GM12878 (cell line): ENCODE data around the gene PSAP. TPM values are rescaled to one million over a fixed set of nuclear protein-coding genes. Genes with fewer than 3 reads are reported as not detected.
A peak's percentile ranks its signal among the peaks of the same experiment; 100 is the strongest.

Source experiments
- ATAC-seq: fragments of 200-7000 bp; cut with Tn5 transposase; 3 replicates; pipeline ENCODE4 v1.9.1; 2020; ENCODE audit warnings: mild to moderate bottlenecking, moderate library complexity
- BruUV-seq: library from RNA; stranded (reverse); fragments of 400-500 nt; replicated peaks from 2 replicates; lab custom pipeline; 2021; lab: Mats Ljungman, UMichigan
- CTCF ChIA-PET: fragments of 300-600 bp; sonication (Branson Sonifier 250); formaldehyde crosslinking; extraction: SDS; loops from one replicate; lab custom pipeline; 2021; ENCODE audit warnings: inconsistent platforms; lab: Yijun Ruan, JAX
- POLR2A ChIA-PET: fragments of 350-600 bp; formaldehyde crosslinking; extraction: SDS; loops from one replicate; lab custom pipeline; 2021; ENCODE audit warnings: inconsistent platforms; lab: Charles Lee
- RAD21 ChIA-PET: fragments of 300-600 bp; sonication (Branson Sonifier 250); formaldehyde crosslinking; loops from one replicate; lab custom pipeline; 2023; ENCODE audit warnings: antibody characterized with exemption; ENCODE audit not compliant: unreplicated experiment; lab: Charles Lee
- SMC1A ChIA-PET: fragments of 300-600 bp; sonication (Branson Sonifier 250); formaldehyde crosslinking; loops from one replicate; lab custom pipeline; 2023; ENCODE audit not compliant: unreplicated experiment, uncharacterized antibody; lab: Charles Lee
- DNase-seq: peaks from one replicate; pipeline ENCODE4 v3.0.0-alpha.2; 2011; ENCODE audit warnings: low read depth, low spot score
- FAIRE-seq: peaks from 3 replicates; lab custom pipeline; 2011; peaks lifted over from hg19 to GRCh38; lab: Jason Lieb, UNC
- H2AFZ ChIP-seq: 2 replicates; pipeline ENCODE4 v1.6.0; 2011; ENCODE audit warnings: low read depth, low read length, control low read depth; ENCODE audit not compliant: control insufficient read depth
- H3K27ac ChIP-seq: 2 replicates; pipeline ENCODE4 v1.5.1; 2011; ENCODE audit warnings: control low read depth; ENCODE audit not compliant: control insufficient read depth, insufficient read depth
- H3K27me3 ChIP-seq, 2 experiments: replicated peaks in 1 of 2; 2 replicates each; pipeline versions ENCODE4 v1.6.0 to v1.6.1; 2011; ENCODE audit warnings: low read length in 1 of 2; ENCODE audit not compliant: control insufficient read depth in 2 of 2, insufficient read depth in 2 of 2
- H3K36me3 ChIP-seq, 2 experiments: 2 replicates each; pipeline ENCODE4 v1.5.1; 2011; ENCODE audit warnings: low read length in 1 of 2; ENCODE audit not compliant: control insufficient read depth in 2 of 2, insufficient read depth in 2 of 2
- H3K4me1 ChIP-seq: 2 replicates; pipeline ENCODE4 v1.6.1; 2011; ENCODE audit warnings: mild to moderate bottlenecking, low read length, moderate library complexity, mixed read lengths; ENCODE audit not compliant: control insufficient read depth, insufficient read depth
- H3K4me2 ChIP-seq: 2 replicates; pipeline ENCODE4 v1.6.0; 2011; ENCODE audit warnings: control low read depth; ENCODE audit not compliant: control insufficient read depth, insufficient read depth
- H3K4me3 ChIP-seq: fragments of 200-600 bp; sonication (generic); 2 replicates; pipeline ENCODE4 v1.5.1; 2016
- H3K79me2 ChIP-seq: 2 replicates; pipeline ENCODE4 v1.6.0; 2011; ENCODE audit warnings: low read length; ENCODE audit not compliant: control insufficient read depth, insufficient read depth
- H3K9ac ChIP-seq: 2 replicates; pipeline ENCODE4 v1.8.0; 2011; ENCODE audit warnings: low read length, control low read depth, mixed read lengths; ENCODE audit not compliant: control insufficient read depth, insufficient read depth
- H3K9me3 ChIP-seq: replicated peaks from 3 replicates; pipeline ENCODE4 v1.5.1; 2011; ENCODE audit warnings: mild to moderate bottlenecking, low read length; ENCODE audit not compliant: control insufficient read depth, insufficient read depth
- H4K20me1 ChIP-seq: 2 replicates; pipeline ENCODE4 v1.6.0; 2011; ENCODE audit not compliant: control insufficient read depth, insufficient read depth
- BACH1 ChIP-seq: fragments of 450-650 bp; IDR thresholded peaks from 2 replicates; pipeline ENCODE4 v1.6.1; 2017; ENCODE audit warnings: mild to moderate bottlenecking, borderline replicate concordance
- BHLHE40 ChIP-seq, 2 experiments: fragments of 450-650 bp in 1 of 2; IDR thresholded peaks; 2 replicates each; pipeline ENCODE4 v1.6.1; 2011 to 2017; ENCODE audit warnings: low read depth in 2 of 2, borderline replicate concordance in 1 of 2, improper control_type of control experiment in 1 of 2, low read length in 1 of 2, mild to moderate bottlenecking in 1 of 2
- BMI1 ChIP-seq: fragments of 450-650 bp; IDR thresholded peaks from 2 replicates; pipeline ENCODE4 v1.6.1; 2016; ENCODE audit warnings: mild to moderate bottlenecking, moderate library complexity, borderline replicate concordance
- CBX5 ChIP-seq: sonication (generic); IDR thresholded peaks from 2 replicates; pipeline ENCODE4 v1.6.1; 2016; ENCODE audit warnings: low read depth, moderate library complexity, mild to moderate bottlenecking, inconsistent platforms
- MTA2 ChIP-seq: fragments of 450-650 bp; IDR thresholded peaks from 2 replicates; pipeline ENCODE4 v1.6.1; 2016; ENCODE audit warnings: low read depth, mild to moderate bottlenecking, moderate library complexity
- NR2F1 ChIP-seq: fragments of 450-650 bp; conservative IDR thresholded peaks from 2 replicates; pipeline ENCODE4 v1.6.1; 2017; ENCODE audit warnings: mild to moderate bottlenecking
- WGBS: methylation state at CpG from one replicate; pipeline ENCODE4 v1.1.6; 2016; ENCODE audit warnings: low lambda C conversion rate; ENCODE audit not compliant: insufficient replicate concordance, insufficient coverage; ENCODE audit errors: missing lambda C conversion rate; 5-methylcytosine and 5-hydroxymethylcytosine counted together
- in situ Hi-C: fragments of 300-500 bp; cut with MboI; formaldehyde crosslinking; loops from 9 replicates; pipeline ENCODE4 v1.14.3; 2018; ENCODE audit warnings: mixed read lengths
- intact Hi-C: fragments of 100-400 bp; cut with micrococcal nuclease; formaldehyde crosslinking; loops from one replicate; pipeline ENCODE4 v1.14.2; 2022; ENCODE audit not compliant: unreplicated experiment
- microRNA-seq: library from miRNA; unstranded; fragments of <30 nt; microRNA quantifications from one replicate; pipeline ENCODE4, GENCODE V29; 2018
- polyA plus RNA-seq, 11 experiments: library from polyadenylated mRNA; depleted of rRNA in 4 of 11; unstranded in 6 of 11; stranded (reverse) in 5 of 11; fragments of >200 nt; fragmentation: Nextera tagmentation in 4 of 11; fragmentation: Illumina TruSeq in 1 of 11; extraction: Ambion mirVana in 4 of 11; extraction: Trizol in 1 of 11; gene quantifications; 1 replicate in 1 of 11; 2 replicates in 10 of 11; pipeline versions ENCODE4 v1.2.1 to v1.2.3, GENCODE V29; 2011 to 2016; ENCODE audit warnings: inconsistent platforms in 2 of 11, missing spikeins in 2 of 11, low read depth in 1 of 11
- small RNA-seq: library from RNA; depleted of rRNA; stranded (forward); fragments of <200 nt; gene quantifications from one replicate; pipeline ENCODE3, GENCODE V24; 2014
- total RNA-seq, 4 experiments: library from RNA; depleted of rRNA in 3 of 4; stranded (reverse); fragments of >200 nt in 3 of 4; fragmentation: Illumina TruSeq in 1 of 4; extraction: Trizol in 1 of 4; gene quantifications; 2 replicates each; pipeline versions ENCODE4 v1.2.1 to v1.2.3, GENCODE V29; 2013 to 2021
- TF ChIP-seq, protein P1 (sequence below): fragments of 450-650 bp; IDR thresholded peaks from 2 replicates; pipeline ENCODE4 v1.6.1; 2016; ENCODE audit warnings: mild to moderate bottlenecking

Gene PSAP
- total and polyA plus RNA-seq, 10 of the 15 experiments (the other 5 are each of a cell fraction or from before 2014, with no cell fraction given) = 178 to 336 (median 286) TPM

DNA sequence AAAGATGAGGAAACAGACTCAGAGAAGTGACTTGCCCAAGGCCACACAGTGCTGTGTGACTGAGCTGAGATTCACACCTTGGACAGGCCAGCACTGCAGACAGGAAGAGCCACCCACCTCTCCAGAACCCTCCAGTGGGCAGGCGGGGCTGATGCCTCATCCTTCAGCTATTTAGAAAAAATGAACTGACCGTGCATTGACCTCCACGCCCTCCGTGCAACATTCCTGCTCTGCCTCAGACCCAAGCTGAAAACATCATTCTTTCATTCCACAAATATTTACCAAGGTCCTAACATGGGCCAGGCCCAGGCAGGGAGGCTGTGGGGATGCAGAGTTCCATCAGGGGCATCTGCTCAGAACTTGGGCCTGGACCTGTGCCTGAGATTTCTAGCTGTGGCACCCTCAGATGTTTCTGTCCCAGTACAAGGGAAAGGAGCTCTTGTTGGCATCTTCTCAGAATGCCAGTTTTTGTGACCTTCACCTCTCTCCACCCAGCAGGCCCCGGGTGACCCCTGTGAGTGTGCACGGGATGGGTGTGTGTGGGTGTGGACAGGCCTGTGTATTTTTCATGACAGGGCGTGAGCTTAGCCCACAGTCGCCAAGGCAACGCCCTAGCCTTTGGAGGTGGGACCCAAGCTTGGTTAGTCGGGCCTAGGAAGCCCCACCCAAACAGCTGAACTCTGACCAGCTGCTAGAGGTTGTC, 84.2 kb downstream of the PSAP start:
- Histone ChIP-seq H3K27ac (no peak overlapping the region), H3K79me2 (peaks cover 15% of the 10 kb centered on the region), H3K36me3 (no peaks in the 10 kb centered on the region; a peak in 1 of 4 replicates), H4K20me1 (no peaks in the 10 kb centered on the region)
- in situ Hi-C loops (no loop called here), intact Hi-C loops (no loop called here)
- POLR2A ChIA-PET = interaction anchor here (0.6 to 1.7 kb wide), 9 partner anchors 9 to 448 kb away, joined by 3 to 7 read pairs (median 3); partner anchors contain the start of genes PSAP and SLC29A3
- TF ChIP-seq, protein P1, sequence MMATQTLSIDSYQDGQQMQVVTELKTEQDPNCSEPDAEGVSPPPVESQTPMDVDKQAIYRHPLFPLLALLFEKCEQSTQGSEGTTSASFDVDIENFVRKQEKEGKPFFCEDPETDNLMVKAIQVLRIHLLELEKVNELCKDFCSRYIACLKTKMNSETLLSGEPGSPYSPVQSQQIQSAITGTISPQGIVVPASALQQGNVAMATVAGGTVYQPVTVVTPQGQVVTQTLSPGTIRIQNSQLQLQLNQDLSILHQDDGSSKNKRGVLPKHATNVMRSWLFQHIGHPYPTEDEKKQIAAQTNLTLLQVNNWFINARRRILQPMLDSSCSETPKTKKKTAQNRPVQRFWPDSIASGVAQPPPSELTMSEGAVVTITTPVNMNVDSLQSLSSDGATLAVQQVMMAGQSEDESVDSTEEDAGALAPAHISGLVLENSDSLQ = 0 out of 2 replicates have a peak, but pooled peaks have one; percentile 35
- TF ChIP-seq BHLHE40 (IDR thresholded peaks at IDR 0.05; ENCODE audit: borderline replicate concordance in 1 of 2, low read depth in 2 of 2, low read length in 1 of 2) = peak in 1 of 2 experiments; percentile 57; a peak in 1 of 4 replicates
- peak; percentile 76 for TF ChIP-seq BMI1
- TF ChIP-seq NR2F1 = peak; percentile 63
- TF ChIP-seq MTA2 = no peak
- TF ChIP-seq CBX5 = no peak
- 0 out of 2 replicates have a peak, but pooled peaks have one; percentile 8 for TF ChIP-seq BACH1
- TF ChIP-seq, all 136 proteins: peak for 5
- H2AFZ ChIP-seq = no peak overlapping the region
- SMC1A ChIA-PET = interaction anchor here (1.0 to 4.6 kb wide), 8 partner anchors 9 to 129 kb away, joined by 3 to 33 read pairs (median 6); no protein-coding TSS in a partner anchor
- H3K27me3 ChIP-seq = no peaks in the 10 kb centered on the region
- peaks cover 32% of the 10 kb centered on the region for H3K4me1 ChIP-seq
- DNase-seq (no peak), ATAC-seq (peak; percentile 12), FAIRE-seq (no peak)
- WGBS = 53% methylated on average over 10 of the region's 10 CpGs
- no peaks in the 10 kb centered on the region for H3K9me3 ChIP-seq
- H3K4me2 ChIP-seq = no peak overlapping the region
- no TSS peak for BruUV-seq
- RAD21 ChIA-PET = interaction anchor here (0.8 to 4.0 kb wide), 7 partner anchors 9 to 130 kb away, joined by 3 to 53 read pairs (median 4); no protein-coding TSS in a partner anchor
- H3K9ac ChIP-seq = no peak overlapping the region
- CTCF ChIA-PET = interaction anchor here (0.9 to 3.8 kb wide), 9 partner anchors 9 to 129 kb away, joined by 3 to 13 read pairs (median 6); no protein-coding TSS in a partner anchor
- no peak overlapping the region for H3K4me3 ChIP-seq

Small RNAs within 50 kb of the gene (microRNA-seq; reads per million reads assigned to microRNA genes)
- gene MIR7152 = not detected

Small RNAs within 50 kb of the gene (small RNA-seq; reads per million reads assigned to genes)
- gene MIR7152 (not detected), gene RNU7-38P (not detected)

Other genes starting within 250 kb of the PSAP start
- 0.11 TPM in 1 of 2 replicates, not detected in the other for gene C10orf105, start 131.5 kb downstream of the PSAP start, total RNA-seq (2014; rRNA removed)
- gene C10orf105, start 131.5 kb downstream of the PSAP start, total RNA-seq (2014; rRNA removed; fragmentation: Illumina TruSeq; extraction: Trizol) = not detected in 2 replicates
- gene C10orf105, start 131.5 kb downstream of the PSAP start, total RNA-seq (2021) = 0.03 and 0.05 TPM in 2 replicates
- gene C10orf105, start 131.5 kb downstream of the PSAP start, polyA plus RNA-seq (2011; rRNA removed) = not detected in 2 replicates
- gene C10orf105, start 131.5 kb downstream of the PSAP start, polyA plus RNA-seq (2014; fragmentation: Illumina TruSeq; extraction: Trizol) = 0.04 and 0.06 TPM in 2 replicates
- not detected for gene C10orf105, start 131.5 kb downstream of the PSAP start, polyA plus RNA-seq (2014; fragmentation: Nextera tagmentation; extraction: Ambion mirVana)
- gene C10orf105, start 131.5 kb downstream of the PSAP start, polyA plus RNA-seq (2014; rRNA removed) = 0.06 and 0.18 TPM in 2 replicates
- not detected for gene C10orf105, start 131.5 kb downstream of the PSAP start, polyA plus RNA-seq (2016; fragmentation: Nextera tagmentation; extraction: Ambion mirVana)
- 8.6 and 14.7 TPM in 2 replicates for gene VSIR, start 77.7 kb downstream of the PSAP start, total RNA-seq (2014; rRNA removed)
- gene VSIR, start 77.7 kb downstream of the PSAP start, total RNA-seq (2014; rRNA removed; fragmentation: Illumina TruSeq; extraction: Trizol) = 5.1 and 5.9 TPM in 2 replicates
- gene VSIR, start 77.7 kb downstream of the PSAP start, total RNA-seq (2021) = 12.1 and 12.5 TPM in 2 replicates
- 0.78 and 2.4 TPM in 2 replicates for gene VSIR, start 77.7 kb downstream of the PSAP start, polyA plus RNA-seq (2011; rRNA removed)
- gene VSIR, start 77.7 kb downstream of the PSAP start, polyA plus RNA-seq (2014; fragmentation: Illumina TruSeq; extraction: Trizol) = 0.76 and 6.3 TPM in 2 replicates
- gene VSIR, start 77.7 kb downstream of the PSAP start, polyA plus RNA-seq (2014; fragmentation: Nextera tagmentation; extraction: Ambion mirVana) = under 1 TPM; 0.19 to 0.24 TPM
- 8.5 and 10.4 TPM in 2 replicates for gene VSIR, start 77.7 kb downstream of the PSAP start, polyA plus RNA-seq (2014; rRNA removed)
- 1 to 10 TPM; 7.0 to 9.2 TPM for gene VSIR, start 77.7 kb downstream of the PSAP start, polyA plus RNA-seq (2016; fragmentation: Nextera tagmentation; extraction: Ambion mirVana)
- 0.11 and 0.16 TPM in 2 replicates for gene CHST3, start 113.1 kb upstream of the PSAP start, total RNA-seq (2014; rRNA removed)
- gene CHST3, start 113.1 kb upstream of the PSAP start, total RNA-seq (2014; rRNA removed; fragmentation: Illumina TruSeq; extraction: Trizol) = 0.04 and 0.05 TPM in 2 replicates
- 0.13 and 0.15 TPM in 2 replicates for gene CHST3, start 113.1 kb upstream of the PSAP start, total RNA-seq (2021)
- gene CHST3, start 113.1 kb upstream of the PSAP start, polyA plus RNA-seq (2011; rRNA removed) = 0.36 and 0.50 TPM in 2 replicates
- gene CHST3, start 113.1 kb upstream of the PSAP start, polyA plus RNA-seq (2014; fragmentation: Illumina TruSeq; extraction: Trizol) = 0.03 TPM in 1 of 2 replicates, not detected in the other
- gene CHST3, start 113.1 kb upstream of the PSAP start, polyA plus RNA-seq (2014; fragmentation: Nextera tagmentation; extraction: Ambion mirVana) = under 1 TPM in 1 of 2 experiments, not detected in 1; 0.04 TPM
- 0.06 TPM in 2 replicates for gene CHST3, start 113.1 kb upstream of the PSAP start, polyA plus RNA-seq (2014; rRNA removed)
- under 1 TPM in 1 of 2 experiments, not detected in 1; 0.04 TPM for gene CHST3, start 113.1 kb upstream of the PSAP start, polyA plus RNA-seq (2016; fragmentation: Nextera tagmentation; extraction: Ambion mirVana)
- 0.40 and 0.65 TPM in 2 replicates for gene SPOCK2, start 237.3 kb upstream of the PSAP start, total RNA-seq (2014; rRNA removed)
- 0.28 and 0.31 TPM in 2 replicates for gene SPOCK2, start 237.3 kb upstream of the PSAP start, total RNA-seq (2014; rRNA removed; fragmentation: Illumina TruSeq; extraction: Trizol)
- gene SPOCK2, start 237.3 kb upstream of the PSAP start, total RNA-seq (2021) = 1.3 and 1.5 TPM in 2 replicates
- gene SPOCK2, start 237.3 kb upstream of the PSAP start, polyA plus RNA-seq (2011; rRNA removed) = 0.53 and 0.83 TPM in 2 replicates
- gene SPOCK2, start 237.3 kb upstream of the PSAP start, polyA plus RNA-seq (2014; fragmentation: Illumina TruSeq; extraction: Trizol) = 0.06 and 0.47 TPM in 2 replicates
- under 1 TPM; 0.02 TPM for gene SPOCK2, start 237.3 kb upstream of the PSAP start, polyA plus RNA-seq (2014; fragmentation: Nextera tagmentation; extraction: Ambion mirVana)
- 0.76 and 0.96 TPM in 2 replicates for gene SPOCK2, start 237.3 kb upstream of the PSAP start, polyA plus RNA-seq (2014; rRNA removed)
- under 1 TPM; 0.69 to 0.74 TPM for gene SPOCK2, start 237.3 kb upstream of the PSAP start, polyA plus RNA-seq (2016; fragmentation: Nextera tagmentation; extraction: Ambion mirVana)